Upper lobe of left lung (tissue), 4 donors: ENCODE results near the gene PRR23E.

Experiments used
- EP300 ChIP-seq, 4 donors: sonication (generic); formaldehyde crosslinking; IDR thresholded peaks; one replicate each; pipeline ENCODE4 v1.5.1; 2017; ENCODE audit warnings: antibody characterized with exemption in 4 of 4, control low read depth in 2 of 4
- POLR2A ChIP-seq, 4 donors: fragments of 450-650 bp; IDR thresholded peaks; one replicate each; pipeline ENCODE4 v1.5.1; 2016 to 2017; ENCODE audit warnings: antibody characterized with exemption in 4 of 4, mild to moderate bottlenecking in 2 of 4
- TF ChIP-seq, protein P1 (sequence below), 6 experiments: fragments of 450-650 bp in 4 of 6; fragments of 200-600 bp in 2 of 6; sonication (generic) in 2 of 6; IDR thresholded peaks; one replicate each; pipeline ENCODE4 v1.5.1; 2016 to 2019; ENCODE audit warnings: antibody characterized with exemption in 6 of 6

DNA sequence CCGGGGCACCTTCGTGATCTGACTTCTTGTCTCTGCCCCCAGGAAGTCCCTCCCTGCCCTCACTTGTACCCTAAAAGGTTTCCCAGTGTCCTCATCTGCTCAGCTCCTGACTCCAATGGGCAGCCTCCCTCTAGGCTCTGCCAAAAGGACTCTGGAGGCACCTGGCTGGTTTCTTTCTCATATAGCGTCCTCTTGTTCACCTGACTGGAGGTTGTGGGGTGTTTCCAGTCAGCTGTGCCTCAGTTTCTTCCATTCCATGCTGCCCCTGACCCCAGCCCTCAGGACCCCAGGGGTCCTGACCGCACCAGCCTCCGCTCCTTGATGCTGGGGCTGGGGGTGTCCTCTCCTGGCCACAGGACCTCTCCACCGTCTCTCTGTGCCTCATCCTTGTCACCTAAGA is 2.5 kb downstream of the PRR23E start:
- TF ChIP-seq, protein P1, sequence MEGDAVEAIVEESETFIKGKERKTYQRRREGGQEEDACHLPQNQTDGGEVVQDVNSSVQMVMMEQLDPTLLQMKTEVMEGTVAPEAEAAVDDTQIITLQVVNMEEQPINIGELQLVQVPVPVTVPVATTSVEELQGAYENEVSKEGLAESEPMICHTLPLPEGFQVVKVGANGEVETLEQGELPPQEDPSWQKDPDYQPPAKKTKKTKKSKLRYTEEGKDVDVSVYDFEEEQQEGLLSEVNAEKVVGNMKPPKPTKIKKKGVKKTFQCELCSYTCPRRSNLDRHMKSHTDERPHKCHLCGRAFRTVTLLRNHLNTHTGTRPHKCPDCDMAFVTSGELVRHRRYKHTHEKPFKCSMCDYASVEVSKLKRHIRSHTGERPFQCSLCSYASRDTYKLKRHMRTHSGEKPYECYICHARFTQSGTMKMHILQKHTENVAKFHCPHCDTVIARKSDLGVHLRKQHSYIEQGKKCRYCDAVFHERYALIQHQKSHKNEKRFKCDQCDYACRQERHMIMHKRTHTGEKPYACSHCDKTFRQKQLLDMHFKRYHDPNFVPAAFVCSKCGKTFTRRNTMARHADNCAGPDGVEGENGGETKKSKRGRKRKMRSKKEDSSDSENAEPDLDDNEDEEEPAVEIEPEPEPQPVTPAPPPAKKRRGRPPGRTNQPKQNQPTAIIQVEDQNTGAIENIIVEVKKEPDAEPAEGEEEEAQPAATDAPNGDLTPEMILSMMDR (IDR thresholded peaks at IDR 0.05), result no peak
- no peak for TF ChIP-seq EP300 (IDR thresholded peaks at IDR 0.05)
- no peak for TF ChIP-seq POLR2A (IDR thresholded peaks at IDR 0.05)
